Stimulated activated CD8-positive, alpha-beta memory T cell treated with anti-CD3 and anti-CD28 coated beads, Interleukin-15, amount 100 ng/mL, for 4 hours (primary cell): ENCODE results near the gene USP9X.
"Not testable (repeated sequence)": the region's sequence is repeated elsewhere in the genome, so short reads cannot be mapped to it uniquely, and the experiment has no call there.

ENCODE experiments used
- DNase-seq, 2 donors: peaks; one replicate each; pipeline ENCODE4 v3.0.0-alpha.2; 2020; ENCODE audit warnings: low read depth in 2 of 2

USP9X gene

DNA sequence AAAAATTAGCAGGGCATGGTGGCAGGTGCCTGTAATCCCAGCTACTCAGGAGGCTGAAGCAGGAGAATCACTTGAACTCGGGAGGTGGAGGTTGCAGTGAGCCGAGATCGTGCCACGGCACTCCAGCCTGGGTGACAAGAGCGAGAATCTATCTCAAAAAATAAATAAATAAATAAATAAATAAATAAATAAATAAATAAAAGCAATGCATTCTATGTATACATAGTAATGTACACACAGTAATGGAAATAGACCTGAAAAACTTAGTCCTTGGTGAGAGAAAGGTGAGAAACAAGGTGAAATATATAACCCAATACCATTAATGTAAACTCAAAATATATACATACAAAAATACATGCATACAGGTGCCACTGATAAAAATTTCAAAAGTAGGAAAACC is 197.1 kb downstream of the USP9X start:
- DNase-seq = not testable (repeated sequence)

DNA sequence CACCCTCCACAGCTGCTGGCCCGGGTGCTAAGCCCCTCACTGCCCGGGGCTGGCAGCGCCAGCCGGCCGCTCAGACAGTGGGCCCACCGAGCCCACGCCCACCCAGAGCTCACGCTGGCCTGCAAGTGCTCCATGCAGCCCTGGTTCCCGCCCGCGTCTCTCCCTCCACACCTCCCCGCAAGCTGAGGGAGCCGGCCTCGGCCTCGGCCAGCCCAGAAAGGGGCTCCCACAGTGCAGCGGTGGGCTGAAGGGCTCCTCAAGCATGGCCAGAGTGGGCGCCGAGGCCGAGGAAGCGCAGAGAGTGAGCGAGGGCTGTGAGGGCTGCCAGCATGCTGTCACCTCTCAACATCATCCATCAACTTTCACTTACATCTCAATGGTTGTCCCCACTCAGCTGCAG is 200.7 kb downstream of the USP9X start:
- not testable (repeated sequence) for DNase-seq
